HCEC 1CT (cell line): ENCODE data around the gene DPP8.

Experiments used
- DNase-seq: peaks from one replicate; pipeline ENCODE4 v3.0.0-alpha.2; 2017

DPP8 gene

GRCh38 chr15:65423976-65424679, 93.4 kb downstream of the DPP8 start:
- peak; percentile 30 for DNase-seq

GRCh38 chr15:65423150-65423975, 94.1 kb downstream of the DPP8 start:
- DNase-seq = no peak

GRCh38 chr15:65421360-65422215, 95.9 kb downstream of the DPP8 start:
- no peak for DNase-seq

- no peak for DNase-seq
These were observed 96.5 kb downstream of the DPP8 start for GRCh38 chr15:65420975-65421359.

GRCh38 chr15:65418596-65418995, 98.9 kb downstream of the DPP8 start:
- DNase-seq = no peak

- DNase-seq = no peak
These were observed 100.6 kb downstream of the DPP8 start for GRCh38 chr15:65416845-65417416.

- DNase-seq = no peak
These were observed 102.5 kb downstream of the DPP8 start for GRCh38 chr15:65414841-65415621.

GRCh38 chr15:65413760-65414144, 103.7 kb downstream of the DPP8 start:
- DNase-seq = no peak

GRCh38 chr15:65413051-65413759, 104.3 kb downstream of the DPP8 start:
- DNase-seq = no peak

- no peak for DNase-seq
These were observed 104.9 kb downstream of the DPP8 start for GRCh38 chr15:65412556-65412955.

GRCh38 chr15:65411465-65412071, 105.9 kb downstream of the DPP8 start:
- peak; percentile 39 for DNase-seq

- DNase-seq = no peak
These were observed 106.5 kb downstream of the DPP8 start for GRCh38 chr15:65410972-65411371.

- no peak for DNase-seq
These were observed 107.5 kb downstream of the DPP8 start for GRCh38 chr15:65410036-65410435.

- DNase-seq = peak; percentile 98
These were observed 108.4 kb downstream of the DPP8 start for GRCh38 chr15:65409036-65409631.

- DNase-seq = no peak
These were observed 109.0 kb downstream of the DPP8 start for GRCh38 chr15:65408324-65409035.

GRCh38 chr15:65406424-65407000, 111.0 kb downstream of the DPP8 start:
- DNase-seq = no peak

GRCh38 chr15:65405791-65406423, 111.6 kb downstream of the DPP8 start:
- DNase-seq = no peak

- DNase-seq = no peak
These were observed 113.2 kb downstream of the DPP8 start for GRCh38 chr15:65404186-65404872.
